NCI-H146 (cell line): ENCODE results near the gene ZBTB42.

Source experiments
- DNase-seq: peaks from one replicate; lab custom pipeline; 2025; lab: John Stamatoyannopoulos, UW

The ZBTB42 gene

GRCh38 chr14:104769324-104770071, 31.4 kb upstream of the ZBTB42 start:
- no peak for DNase-seq

GRCh38 chr14:104770072-104770579, 30.8 kb upstream of the ZBTB42 start:
- DNase-seq = no peak

- DNase-seq = no peak
Observed at GRCh38 chr14:104770851-104771272, 30.0 kb upstream of the ZBTB42 start.

GRCh38 chr14:104771374-104771773, 29.5 kb upstream of the ZBTB42 start:
- DNase-seq = no peak

- DNase-seq = no peak
Observed at GRCh38 chr14:104771918-104772706, 28.8 kb upstream of the ZBTB42 start.

- DNase-seq = no peak
Observed at GRCh38 chr14:104772707-104773504, 28.0 kb upstream of the ZBTB42 start.

- peak; percentile 43 for DNase-seq
Observed at GRCh38 chr14:104773505-104774452, 27.1 kb upstream of the ZBTB42 start.

- DNase-seq = no peak
Observed at GRCh38 chr14:104774453-104775072, 26.3 kb upstream of the ZBTB42 start.

- no peak for DNase-seq
Observed at GRCh38 chr14:104775073-104775489, 25.8 kb upstream of the ZBTB42 start.

GRCh38 chr14:104776481-104776880, 24.4 kb upstream of the ZBTB42 start:
- DNase-seq = no peak

- DNase-seq = no peak
Observed at GRCh38 chr14:104776961-104777807, 23.7 kb upstream of the ZBTB42 start.

GRCh38 chr14:104777808-104778249, 23.1 kb upstream of the ZBTB42 start:
- DNase-seq = no peak

GRCh38 chr14:104778694-104779331, 22.1 kb upstream of the ZBTB42 start:
- peak; percentile 98 for DNase-seq

GRCh38 chr14:104779776-104780512, 21.0 kb upstream of the ZBTB42 start:
- no peak for DNase-seq

GRCh38 chr14:104780513-104781030, 20.3 kb upstream of the ZBTB42 start:
- DNase-seq = no peak

GRCh38 chr14:104781271-104782077, 19.4 kb upstream of the ZBTB42 start:
- peak; percentile 82 for DNase-seq

GRCh38 chr14:104782086-104782807, 18.7 kb upstream of the ZBTB42 start:
- no peak for DNase-seq
